HK-2 (cell line): Measurements from ENCODE around the gene OR10G4.
"Not testable (repeated sequence)": the region's sequence is repeated elsewhere in the genome, so short reads cannot be mapped to it uniquely, and the experiment has no call there.

Experiments used
- DNase-seq: peaks from one replicate; pipeline ENCODE4 v3.0.0-alpha.2; 2018; ENCODE audit not compliant: unreplicated experiment

The OR10G4 gene

GRCh38 chr11:124012697-124013096 is at the start of gene OR10G4:
TSS of gene OR10G4 (plus strand) at chr11:124012997. CDS start at chr11:124015575, 2,578 bp downstream.
- DNase-seq, result no peak

- no peak for DNase-seq
Observed at GRCh38 chr11:123973816-123974215, 39.0 kb upstream of the OR10G4 start.

- DNase-seq, result no peak
Observed at GRCh38 chr11:123976770-123977560, 35.8 kb upstream of the OR10G4 start.

GRCh38 chr11:123977731-123978347 is 35.0 kb upstream of the OR10G4 start, which contains the start of gene OR10S1:
TSS of gene OR10S1 (minus strand) at chr11:123977781. CDS start at chr11:123977664, 117 bp downstream.
- DNase-seq, result no peak

- DNase-seq, result no peak
Observed at GRCh38 chr11:123979311-123979710, 33.5 kb upstream of the OR10G4 start.

- DNase-seq, result no peak
Observed at GRCh38 chr11:123995119-123995518, 17.7 kb upstream of the OR10G4 start, which contains the start of gene OR10G6. TSS of gene OR10G6 (minus strand) at chr11:123995161. CDS start at chr11:123995161, 0 bp downstream.

GRCh38 chr11:124015837-124016236 is 3.0 kb downstream of the OR10G4 start:
- not testable (repeated sequence) for DNase-seq

GRCh38 chr11:124026498-124026897 is 13.7 kb downstream of the OR10G4 start, which contains the start of gene OR10G8:
TSS of gene OR10G8 (plus strand) at chr11:124026798. CDS start at chr11:124029623, 2,825 bp downstream.
- DNase-seq, result no peak

- no peak for DNase-seq
Observed at GRCh38 chr11:124036666-124037065, 23.9 kb downstream of the OR10G4 start.

- no peak for DNase-seq
Observed at GRCh38 chr11:124039557-124039956, 26.8 kb downstream of the OR10G4 start.

GRCh38 chr11:124041254-124041653 is 28.5 kb downstream of the OR10G4 start, which contains the start of gene OR10G7:
TSS of gene OR10G7 (minus strand) at chr11:124041325. CDS start at chr11:124039001, 2,324 bp downstream.
- DNase-seq, result no peak

GRCh38 chr11:124043420-124043819 is 30.6 kb downstream of the OR10G4 start:
- no peak for DNase-seq

GRCh38 chr11:124050748-124051147 is 38.0 kb downstream of the OR10G4 start:
- DNase-seq, result no peak

- DNase-seq, result no peak
Observed at GRCh38 chr11:124052966-124053365, 40.2 kb downstream of the OR10G4 start.
